GM18502 (cell line): ENCODE measurements around the gene CLINT1.

Source experiments
- ATAC-seq: cut with Tn5 transposase; IDR thresholded peaks from one replicate; pipeline ENCODE4 v1.9.1; 2021; ENCODE audit warnings: mild to moderate bottlenecking; ENCODE audit not compliant: unreplicated experiment, poor library complexity

Gene CLINT1

DNA sequence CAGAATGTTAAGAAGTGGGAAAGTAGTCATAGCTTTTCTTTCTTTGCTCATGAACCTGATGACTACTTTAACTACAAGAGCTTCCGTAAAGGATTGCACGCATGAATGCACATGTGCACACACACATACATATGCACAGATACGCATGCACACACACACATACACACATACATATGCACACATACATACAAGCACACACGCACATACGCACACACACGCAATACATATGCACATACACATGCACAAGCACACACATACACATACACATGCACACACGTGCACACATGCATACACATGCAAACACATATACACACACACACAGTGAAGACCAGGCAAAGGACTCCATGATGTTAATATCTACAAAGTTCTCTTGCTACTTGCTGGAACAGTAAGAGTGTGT is 92.5 kb downstream of the CLINT1 start:
- ATAC-seq, result no peak

DNA sequence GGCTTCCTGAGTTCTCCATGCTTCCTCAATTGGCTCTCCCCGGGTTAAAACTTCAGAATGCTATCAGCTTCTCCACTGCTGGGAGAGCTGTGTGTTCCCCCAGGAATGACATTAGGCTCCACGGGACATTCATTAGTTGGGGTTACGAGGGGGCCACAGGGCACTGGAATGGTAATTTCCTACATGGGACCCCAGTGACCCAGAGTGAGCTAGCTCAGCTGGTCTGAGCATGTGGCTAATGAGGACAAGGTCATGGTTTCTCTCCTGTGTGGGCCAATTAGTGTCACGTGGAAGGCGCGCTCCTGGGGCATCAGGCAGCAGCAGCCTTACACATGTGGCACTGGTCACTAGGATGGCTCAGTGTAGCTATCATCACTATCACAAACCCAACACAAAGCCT is 94.4 kb downstream of the CLINT1 start:
- no peak for ATAC-seq

DNA sequence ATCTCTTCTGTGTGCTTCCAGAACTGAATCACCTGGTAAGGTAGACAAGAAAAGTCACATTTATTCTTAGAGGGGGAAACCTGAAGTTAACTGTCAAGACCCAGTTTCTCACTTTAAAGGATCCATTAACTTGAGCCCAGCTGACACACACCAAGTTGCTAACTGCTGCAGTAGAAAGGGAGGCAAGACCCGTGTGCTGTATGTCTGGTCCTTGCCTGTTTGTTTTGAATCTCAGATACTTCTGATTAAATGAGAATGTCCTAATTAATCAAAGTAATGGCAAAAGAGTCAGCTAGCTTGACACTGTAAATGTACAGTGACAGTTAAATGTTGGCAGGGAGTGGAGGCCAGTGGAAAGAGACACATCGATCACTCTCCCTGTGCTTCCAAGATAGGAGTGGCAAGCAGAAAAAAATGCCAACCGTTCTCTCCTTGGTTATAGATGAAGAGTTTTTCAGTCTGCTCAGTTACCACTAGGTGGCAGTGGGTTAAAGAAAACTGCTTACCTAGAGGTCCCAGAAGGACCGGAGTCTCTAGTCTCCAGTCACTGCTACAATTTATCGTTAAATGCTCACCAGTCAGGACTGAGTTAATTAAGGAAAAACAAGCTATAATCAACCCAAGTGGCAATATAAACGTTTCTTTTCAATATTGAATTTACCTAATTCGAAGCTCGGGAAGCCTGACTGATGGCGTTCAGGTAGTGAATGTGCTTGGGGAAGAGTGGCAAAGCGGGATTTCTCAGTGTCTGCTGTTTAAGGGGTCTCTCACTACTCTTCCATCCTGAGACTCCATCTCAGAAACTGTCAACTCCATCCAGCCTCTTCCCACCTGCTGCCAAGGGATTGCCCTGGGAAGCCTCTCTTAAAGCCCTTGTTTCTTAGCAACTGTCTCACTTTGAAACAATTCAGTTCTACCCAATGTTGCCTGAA is 97.0 kb downstream of the CLINT1 start:
- ATAC-seq, result peak; percentile 83

GRCh38 chr5:157758706-157759105 is 100.2 kb downstream of the CLINT1 start:
- ATAC-seq, result no peak

DNA sequence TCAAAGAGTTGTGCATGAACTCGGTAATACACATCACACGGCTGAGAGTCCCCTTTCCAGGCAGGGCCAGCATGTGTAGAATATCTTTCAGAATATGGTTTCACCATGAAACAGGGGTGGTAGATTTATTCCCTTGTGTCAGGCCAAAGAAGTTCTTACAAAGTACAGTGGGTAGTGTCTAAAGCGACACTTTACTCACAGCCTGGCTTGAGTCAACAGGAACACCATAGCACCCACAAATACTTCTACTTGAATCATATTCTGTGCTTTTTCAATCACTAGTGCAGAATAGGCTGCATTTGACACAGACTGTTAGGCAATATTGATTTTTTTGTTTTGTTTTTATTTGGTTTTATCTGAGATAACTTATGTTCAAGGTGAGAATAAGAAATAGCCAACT is 102.8 kb downstream of the CLINT1 start:
- no peak for ATAC-seq

DNA sequence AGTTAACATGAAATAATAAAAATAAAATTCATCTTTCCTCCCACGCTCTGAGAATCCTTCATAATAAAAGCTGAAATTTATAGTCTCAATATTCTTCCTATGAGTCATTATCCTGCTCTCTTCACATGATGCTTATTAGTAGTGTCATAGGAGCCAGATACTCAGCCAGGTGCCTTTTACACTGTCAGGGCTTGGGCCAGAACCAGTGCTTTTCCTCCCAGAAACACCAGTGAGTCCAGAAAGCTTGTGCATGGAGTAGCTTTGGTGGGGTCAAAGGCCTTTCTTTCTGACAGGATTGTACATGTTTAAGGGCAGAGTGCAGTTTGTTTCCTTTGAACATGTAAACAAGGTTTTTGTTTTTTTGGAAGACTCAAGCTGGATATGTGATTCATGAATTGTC is 108.6 kb downstream of the CLINT1 start:
- no peak for ATAC-seq

DNA sequence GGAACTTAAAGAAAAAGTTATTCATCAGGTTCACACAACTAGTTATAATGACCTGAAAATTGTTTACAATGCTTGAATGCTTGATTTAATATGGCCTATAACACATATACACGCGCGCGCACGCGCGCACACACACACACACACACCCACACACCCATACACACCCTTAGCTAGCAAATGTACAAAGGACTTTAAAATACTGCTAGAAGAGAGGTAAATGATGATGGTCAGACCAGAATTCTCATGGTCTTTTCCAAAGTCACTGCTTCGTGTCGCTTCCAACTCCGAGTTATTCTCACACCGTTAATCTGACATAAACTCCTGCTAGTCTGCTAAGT is 109.5 kb downstream of the CLINT1 start:
- no peak for ATAC-seq

DNA sequence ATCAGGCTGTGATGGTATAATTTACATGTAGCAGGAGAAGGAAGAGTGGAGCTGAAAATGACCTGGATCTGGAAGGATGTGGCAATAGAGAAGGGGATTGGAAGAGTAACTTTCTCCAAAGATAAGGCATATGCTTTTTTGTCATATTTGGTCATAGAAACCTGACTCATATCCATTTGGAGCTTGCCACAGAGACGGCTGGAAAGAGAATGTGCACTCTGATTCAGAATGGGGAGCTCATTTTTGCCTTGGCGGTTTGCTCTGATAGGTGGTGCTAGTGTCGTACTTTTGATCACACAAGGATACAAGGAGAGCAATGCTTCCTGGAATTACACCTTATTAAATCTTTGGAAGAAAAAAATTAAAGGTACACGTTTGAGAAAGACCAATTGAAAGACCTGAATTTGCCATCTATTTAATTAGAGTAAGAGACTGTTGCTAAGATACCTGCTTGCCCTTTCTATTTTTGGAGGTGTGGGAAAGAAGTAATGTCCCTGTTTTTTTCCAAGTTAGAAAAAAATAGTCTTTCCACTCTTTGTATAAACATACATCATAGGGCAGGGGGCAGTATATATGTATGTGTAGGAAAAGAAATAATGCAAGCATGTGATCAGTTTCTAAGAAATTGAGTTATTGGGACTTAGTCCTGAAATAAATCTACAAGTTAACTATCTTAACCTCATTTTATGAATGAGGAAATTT is 110.0 kb downstream of the CLINT1 start:
- ATAC-seq, result no peak

GRCh38 chr5:157747766-157748700 is 110.9 kb downstream of the CLINT1 start:
- no peak for ATAC-seq

- no peak for ATAC-seq
Measured at GRCh38 chr5:157747173-157747740, 111.7 kb downstream of the CLINT1 start.

DNA sequence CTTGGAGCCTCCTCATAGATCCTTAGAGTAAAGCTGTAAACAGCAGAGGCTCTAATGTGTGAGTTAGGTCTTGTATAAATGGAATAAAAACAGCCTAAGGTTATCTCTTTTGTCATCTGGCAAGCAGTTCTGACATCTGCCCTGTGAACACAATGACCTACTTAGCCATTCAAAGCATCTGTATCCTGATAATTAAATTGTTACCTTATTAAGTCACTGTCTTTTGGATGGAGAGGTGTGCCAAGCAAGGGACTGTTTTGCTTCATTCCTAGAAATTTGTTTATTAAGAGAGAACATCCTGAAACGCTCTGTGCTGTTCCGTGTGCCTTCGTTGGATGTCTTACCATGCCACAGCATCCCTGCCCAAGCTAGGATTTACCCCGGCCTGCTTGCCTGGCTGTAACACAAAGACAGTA is 113.9 kb downstream of the CLINT1 start:
- ATAC-seq, result no peak

DNA sequence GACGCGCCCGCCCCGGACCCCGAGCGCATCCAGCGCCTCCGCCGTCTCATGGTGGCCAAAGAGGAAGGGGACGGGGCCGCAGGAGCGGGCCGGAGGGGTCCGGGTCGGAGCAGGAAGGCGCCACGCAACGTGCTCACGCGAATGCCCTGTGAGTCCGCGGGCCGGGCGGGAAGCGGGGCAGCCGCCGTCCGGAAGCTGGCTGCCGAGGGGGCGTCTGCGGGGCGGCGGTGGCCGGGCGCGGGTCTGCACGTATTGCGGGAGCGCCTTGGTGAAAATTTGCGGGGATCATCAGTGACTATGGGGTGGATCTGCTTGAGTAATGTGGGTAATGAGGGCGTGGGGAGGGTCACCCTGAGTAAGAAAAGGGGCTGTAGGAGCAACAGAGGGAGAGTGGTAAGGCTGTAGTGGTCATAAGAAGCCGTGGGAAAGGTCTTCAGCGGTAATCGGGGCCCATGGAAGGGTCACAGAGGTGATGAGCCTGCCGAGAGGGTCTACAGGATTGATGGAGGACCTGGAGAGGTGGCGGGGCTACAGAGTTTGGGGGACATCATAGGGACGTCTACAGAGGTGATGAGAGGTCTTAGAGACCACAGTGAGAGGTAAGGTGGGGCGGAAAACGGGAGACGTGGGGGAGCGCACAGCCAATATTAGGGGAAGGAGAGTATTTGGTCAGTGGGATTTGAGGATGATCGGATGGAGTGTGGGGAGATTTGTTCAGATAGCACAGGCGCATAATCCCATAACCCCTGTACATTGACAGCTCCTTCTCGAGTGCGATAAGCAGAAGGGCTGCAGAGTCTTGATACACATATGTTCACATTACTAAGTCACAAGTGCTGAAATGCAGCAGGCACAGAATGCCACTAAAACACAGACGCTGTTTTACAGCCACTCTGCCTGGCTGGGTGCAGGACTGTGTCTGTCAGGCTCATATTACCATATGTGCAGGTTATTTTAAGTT is 114.6 kb downstream of the CLINT1 start:
- peak; percentile 26 for ATAC-seq

DNA sequence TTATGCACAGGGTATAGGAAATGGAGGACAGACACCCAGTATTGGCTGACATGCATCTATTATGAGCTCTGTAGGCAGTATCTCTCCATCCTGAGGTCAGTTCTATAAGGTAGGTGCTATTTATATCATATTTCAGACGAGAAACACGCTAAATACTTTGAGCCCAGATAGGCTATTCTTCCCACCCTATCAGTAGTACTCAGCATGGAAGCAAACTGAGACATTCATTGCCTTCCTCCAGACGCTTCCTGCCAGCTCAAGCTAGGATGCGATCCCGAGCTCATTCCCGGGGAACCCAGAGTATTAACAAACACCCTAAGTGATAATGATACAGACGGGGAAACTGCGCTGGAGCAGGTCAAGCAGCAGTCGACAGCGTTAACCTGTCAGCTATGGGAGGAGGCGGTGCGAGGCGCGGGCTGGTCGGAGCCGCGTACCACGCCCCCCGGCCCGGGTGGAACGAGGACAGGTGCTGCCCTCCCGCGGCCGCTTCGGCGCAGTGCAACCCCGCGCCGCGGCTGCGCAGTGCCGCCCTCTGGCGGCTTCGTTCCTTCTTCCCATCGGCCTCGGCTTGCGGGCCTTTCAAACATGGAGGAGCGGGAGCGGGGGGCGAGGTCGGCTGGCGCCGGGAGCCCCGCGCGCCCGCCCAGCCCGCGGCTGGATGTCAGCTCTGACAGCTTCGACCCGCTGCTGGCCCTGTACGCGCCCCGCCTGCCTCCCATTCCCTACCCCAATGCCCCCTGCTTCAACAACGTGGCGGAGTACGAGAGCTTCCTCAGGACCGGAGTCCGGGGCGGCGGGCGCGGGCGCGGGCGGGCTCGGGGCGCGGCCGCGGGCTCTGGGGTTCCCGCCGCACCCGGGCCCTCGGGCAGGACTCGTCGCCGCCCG is 115.5 kb downstream of the CLINT1 start, which contains the start of gene LSM11:
Gene LSM11 (plus strand): TSS at position 550 of the 888 bp plus-strand sequence. CDS start 39 bp downstream, at position 589.
- ATAC-seq, result peak; percentile 90

GRCh38 chr5:157741131-157741530 is 117.8 kb downstream of the CLINT1 start:
- ATAC-seq, result no peak

DNA sequence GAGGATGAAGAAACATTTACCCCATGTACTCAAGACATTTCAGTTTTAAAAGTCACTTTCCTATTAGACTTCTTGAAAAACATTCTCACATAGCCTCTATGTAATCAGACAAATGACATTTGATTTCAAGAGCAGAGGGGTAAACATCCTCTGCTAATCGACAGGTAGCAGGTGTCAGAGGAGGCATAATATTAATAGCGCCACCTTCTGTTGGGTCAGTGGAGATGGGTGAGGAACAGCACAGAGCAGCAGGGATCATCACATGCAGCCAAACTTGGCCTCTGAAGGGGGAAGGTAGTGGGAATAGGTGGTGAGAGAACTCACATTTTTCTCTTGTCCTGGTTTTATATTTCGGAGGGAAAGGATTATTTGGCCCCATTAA is 118.7 kb downstream of the CLINT1 start:
- ATAC-seq, result no peak

- ATAC-seq, result no peak
Measured at GRCh38 chr5:157739388-157740228, 119.3 kb downstream of the CLINT1 start.

- no peak for ATAC-seq
Measured at GRCh38 chr5:157735991-157736390, 123.0 kb downstream of the CLINT1 start.
